HG03442 (cell line): ENCODE measurements around the gene DDX46.
A peak's percentile ranks its signal among the peaks of the same experiment; 100 is the strongest.
"Not testable (repeated sequence)": the region's sequence is repeated elsewhere in the genome, so short reads cannot be mapped to it uniquely, and the experiment has no call there.

Experiments
- ATAC-seq: cut with Tn5 transposase; IDR thresholded peaks from one replicate; pipeline ENCODE4 v1.9.1; 2021; ENCODE audit warnings: mild to moderate bottlenecking, moderate library complexity; ENCODE audit not compliant: unreplicated experiment

Gene DDX46

DNA sequence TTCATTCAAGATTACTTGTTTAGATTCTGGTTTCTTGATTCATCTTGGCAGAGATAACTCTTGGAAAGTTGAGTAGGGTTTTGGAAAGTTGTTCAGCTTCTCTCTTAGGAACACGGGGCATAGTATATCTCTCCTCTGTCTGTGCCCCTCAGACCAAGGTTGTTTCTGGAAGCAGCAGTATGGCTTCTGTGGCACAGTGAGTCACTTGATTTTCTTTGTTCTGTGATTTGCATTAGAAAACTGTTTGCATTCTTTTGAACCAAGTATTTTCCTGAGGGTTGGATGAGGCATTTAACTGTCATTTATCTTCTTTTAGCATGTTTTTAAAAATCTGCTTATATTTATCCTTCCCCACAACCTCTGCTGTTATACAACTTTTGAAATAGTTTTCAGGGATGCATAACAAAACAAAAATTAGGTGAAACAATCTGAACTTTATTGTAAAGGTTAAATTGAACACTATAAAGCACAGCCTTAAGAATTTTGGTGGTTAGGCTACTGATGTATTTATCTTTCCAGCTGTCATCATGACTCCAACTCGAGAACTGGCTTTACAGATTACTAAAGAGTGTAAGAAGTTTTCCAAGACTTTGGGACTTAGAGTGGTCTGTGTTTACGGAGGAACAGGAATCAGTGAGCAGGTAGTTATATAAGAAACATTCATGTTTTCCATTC is 26.5 kb downstream of the DDX46 start:
- no peak for ATAC-seq

DNA sequence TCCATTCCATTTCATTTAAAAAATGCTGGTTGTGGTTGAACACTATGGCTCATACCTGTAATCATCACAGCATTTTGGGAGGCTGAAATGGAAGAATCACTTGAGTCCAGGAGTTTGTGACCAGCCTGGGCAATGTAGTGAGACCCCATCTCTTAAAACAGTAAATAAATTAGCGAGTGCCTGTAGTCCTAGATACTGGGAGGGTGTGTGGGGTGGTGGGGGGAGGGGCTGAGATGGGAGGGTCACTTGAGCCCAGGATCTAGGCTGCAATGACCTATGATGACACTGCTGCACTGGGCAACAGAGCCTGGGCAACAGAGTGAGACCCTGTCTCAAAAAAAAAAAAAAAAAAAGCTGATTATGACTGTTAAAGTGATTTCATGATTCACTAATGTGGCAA is 29.1 kb downstream of the DDX46 start:
- ATAC-seq = no peak

DNA sequence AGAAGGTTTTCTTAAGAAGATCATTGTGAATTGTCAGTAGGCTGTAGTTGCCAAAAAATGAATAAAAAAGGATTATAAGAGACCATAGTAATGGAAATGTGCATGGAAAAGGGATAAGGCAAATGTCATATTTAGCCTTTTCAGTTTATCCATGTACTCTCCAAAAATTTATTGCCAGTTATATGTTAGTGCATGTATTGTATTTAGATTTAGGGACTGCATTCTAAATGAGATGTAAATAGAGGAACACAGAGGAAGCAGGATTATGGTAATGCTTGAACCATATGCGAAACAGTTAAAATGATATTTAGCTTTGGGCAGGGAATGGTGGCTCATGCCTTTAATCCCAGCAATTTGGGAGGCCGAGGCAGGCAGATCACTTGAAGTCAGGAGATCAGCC is 33.0 kb downstream of the DDX46 start:
- ATAC-seq = no peak

DNA sequence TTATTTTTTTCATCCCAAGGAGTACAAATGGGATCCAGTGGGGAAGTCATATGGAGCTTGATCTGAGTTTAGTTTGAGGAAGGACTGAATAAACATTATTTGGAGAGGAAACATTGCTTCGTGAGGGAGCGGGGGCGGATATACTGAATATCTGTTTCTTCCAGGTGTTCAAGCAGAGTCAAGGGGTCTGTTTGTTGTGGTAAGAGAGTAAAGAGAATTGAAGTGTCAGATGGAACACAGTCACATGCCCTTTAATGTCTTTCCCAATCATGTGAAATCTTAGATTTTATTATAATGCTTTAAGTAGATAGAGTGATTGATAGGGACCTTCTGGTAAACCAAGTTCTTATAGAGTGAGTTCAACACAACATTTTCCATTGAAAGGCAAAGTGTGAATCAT is 33.7 kb downstream of the DDX46 start:
- ATAC-seq = no peak

DNA sequence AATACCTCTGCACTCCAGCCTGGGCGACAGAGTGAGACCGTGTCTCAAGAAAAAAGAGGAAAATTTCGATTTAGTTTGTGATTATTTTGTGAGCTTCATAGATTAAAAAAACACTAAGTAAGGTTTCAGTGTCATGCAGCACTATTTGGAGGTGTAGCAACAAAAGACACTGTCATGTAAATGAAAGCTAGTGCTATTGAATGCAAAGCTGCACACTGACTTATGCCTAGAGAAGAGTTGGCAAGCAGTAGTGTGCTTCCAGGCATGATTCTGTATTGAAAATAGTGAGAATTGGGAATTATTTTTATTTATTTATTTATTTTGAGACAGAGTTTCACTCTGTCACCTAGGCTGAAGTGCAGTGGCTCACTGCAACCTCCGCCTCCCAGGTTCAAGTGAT is 34.5 kb downstream of the DDX46 start:
- ATAC-seq = no peak

DNA sequence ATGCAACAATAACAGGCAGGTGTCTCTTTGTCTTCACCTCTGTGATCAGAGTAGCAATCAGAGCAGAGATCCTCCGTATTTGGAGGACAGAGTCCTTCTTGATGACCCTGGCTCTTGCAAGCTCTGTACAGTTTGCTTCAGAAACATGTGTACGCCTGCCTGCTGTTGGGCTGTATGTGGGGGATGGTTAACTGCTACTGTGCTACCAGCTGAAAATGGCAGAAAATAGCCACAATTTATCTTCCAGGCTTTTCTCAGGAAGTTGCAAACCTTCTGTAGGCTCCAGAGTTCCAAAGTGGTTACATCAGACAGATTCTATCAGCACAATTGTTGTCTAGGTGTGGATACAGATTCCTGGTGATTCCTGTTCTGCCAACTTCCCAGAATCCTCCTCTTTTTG is 35.5 kb downstream of the DDX46 start:
- no peak for ATAC-seq

DNA sequence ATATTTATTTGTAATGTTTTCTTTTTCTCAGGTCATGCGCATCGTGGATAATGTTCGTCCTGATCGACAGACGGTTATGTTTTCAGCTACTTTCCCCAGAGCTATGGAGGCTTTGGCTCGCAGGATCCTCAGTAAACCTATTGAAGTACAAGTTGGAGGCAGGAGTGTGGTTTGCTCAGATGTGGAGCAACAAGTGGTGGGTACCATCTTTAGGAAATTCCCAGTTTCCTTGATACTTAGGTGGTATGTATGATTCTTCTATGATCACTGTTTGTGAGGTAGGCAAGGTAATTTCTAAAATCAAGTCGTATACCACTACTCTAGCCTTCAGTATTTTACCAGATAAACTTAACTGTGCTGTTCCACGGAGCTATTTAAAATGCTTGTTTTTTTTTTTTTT is 36.2 kb downstream of the DDX46 start:
- no peak for ATAC-seq

DNA sequence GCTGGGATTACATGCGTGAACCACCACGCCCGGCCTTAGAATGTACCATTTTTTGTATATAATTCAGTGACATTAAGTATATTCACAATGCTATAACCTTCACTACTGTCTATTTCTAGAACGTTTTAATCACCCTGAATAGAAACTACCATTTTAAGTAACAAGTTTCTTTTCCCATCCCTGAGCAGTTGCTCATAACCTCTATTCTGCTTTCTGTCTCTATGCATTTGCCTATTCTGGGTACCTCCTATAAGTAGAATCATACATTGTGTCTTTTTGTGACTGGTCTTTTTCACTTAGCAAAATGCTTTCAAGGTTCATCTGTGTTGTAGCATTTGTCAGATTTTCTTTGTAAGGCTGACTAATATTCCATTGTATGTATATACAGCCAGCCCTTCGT is 39.9 kb downstream of the DDX46 start:
- no peak for ATAC-seq

DNA sequence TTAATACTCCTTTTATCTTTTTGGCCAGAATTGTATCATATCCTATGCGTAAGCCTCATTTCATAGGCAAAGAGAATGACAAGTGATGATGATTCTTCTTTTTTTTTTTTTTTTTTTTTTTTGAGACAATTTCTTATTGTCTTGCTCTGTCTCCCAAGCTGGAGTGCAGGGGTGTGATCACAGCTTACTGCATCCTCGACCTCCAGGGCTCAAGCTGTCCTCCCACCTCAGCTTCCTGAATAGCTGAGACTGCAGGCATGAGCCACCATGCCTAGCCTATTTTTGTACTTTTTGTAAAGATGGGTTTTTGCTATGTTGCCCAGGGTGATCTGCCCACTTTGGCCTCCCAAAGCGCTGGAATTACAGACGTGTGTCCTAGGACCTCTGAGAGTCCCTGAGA is 45.2 kb downstream of the DDX46 start:
- no peak for ATAC-seq

DNA sequence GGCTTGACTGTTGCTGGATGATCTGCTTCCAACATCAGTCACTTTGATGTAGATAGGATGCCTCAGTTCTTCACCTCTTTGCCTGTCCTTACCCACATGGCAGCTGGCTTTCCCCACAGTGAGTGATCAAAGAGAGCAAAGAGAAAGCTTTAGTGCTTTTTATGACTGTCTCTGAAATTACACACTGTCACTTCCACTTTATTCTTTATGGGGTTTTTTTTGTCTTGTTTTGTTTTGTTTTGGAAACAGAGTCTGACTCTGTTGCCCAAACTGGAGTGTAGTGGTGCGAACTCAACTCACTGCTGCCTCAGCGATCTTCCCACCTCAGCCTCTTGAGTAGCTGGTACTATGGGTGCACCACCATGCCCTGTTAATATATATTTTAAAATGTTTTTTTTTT is 54.8 kb downstream of the DDX46 start:
- peak; percentile 46 for ATAC-seq

DNA sequence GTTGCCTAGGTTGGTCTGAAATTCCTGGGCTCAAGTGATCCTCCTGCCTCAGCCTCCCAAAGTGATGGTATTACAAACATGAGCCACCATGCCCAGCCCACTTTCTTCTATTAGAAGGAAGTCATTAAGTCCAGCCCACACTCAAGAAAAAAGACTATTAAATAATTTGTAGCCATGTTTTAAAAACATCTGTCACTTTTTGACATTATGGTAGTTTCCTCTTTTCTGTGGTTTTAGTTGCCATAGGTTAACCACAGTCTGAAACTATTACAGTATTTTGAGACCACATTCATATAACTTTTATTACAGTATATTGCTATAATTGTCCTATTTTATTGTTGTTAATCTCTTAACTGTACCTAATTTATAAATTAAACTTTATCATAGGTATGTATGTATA is 55.2 kb downstream of the DDX46 start:
- ATAC-seq = peak; percentile 25

DNA sequence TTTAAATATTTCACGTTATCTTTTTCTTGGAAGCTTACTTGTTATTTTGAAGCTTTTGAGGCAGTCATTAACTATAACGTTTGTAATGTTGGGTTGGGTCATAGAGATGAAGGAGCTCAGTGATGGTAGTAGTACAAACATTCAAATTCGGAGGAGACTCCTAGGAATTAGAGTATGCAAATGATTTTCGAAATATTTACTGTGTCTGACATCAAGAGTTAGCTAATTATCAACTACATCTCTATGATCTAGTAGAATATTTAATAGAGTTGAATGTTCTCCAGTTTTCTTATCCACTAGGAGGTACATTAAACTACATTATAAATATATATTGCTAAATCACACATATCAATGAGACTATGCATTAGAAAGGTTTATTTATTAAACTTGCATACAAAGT is 58.4 kb downstream of the DDX46 start:
- no peak for ATAC-seq

DNA sequence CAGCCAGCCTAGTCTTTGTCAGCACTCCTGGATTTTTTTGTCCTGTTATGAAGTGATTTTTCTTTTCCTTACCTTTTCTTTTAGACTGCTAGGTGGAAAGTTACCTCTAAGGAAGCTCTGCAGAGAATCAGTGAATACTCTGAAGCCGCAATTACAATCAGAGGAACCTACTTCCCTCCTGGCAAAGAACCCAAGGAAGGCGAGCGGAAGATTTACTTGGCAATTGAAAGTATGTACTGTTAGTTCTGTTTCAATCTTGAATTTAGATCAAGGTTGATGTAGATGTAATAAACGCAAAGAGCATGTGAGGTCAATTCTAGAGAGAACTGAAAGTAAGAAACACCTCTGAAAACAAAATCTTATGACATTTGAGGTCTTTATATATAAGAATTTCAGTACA is 60.2 kb downstream of the DDX46 start:
- no peak for ATAC-seq

DNA sequence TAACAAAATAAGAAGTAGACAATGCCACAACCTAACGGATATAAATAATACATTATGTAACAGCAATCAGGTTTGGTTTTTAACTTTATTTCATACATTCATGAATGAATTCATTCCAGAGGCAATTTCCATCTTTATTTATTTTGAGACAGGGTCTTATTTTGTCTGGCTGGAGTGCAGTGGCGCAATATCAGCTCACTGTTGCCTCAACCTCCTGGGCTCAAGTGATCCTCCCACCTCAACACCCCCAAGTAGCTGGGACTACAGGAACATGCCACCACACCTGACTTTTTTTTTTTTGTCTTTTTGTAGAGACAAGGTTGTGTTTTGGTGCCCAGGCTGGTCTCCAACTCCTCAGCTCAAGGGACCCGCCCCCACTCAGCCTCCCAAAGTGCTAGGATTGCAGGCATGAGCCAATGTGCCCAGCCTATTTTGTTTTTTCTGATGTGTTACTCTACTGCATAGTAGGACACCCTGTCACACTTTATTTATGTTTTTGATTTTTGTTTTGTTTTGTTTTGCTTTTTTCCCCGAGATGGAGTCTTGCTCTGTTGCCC is 60.9 kb downstream of the DDX46 start:
- no peak for ATAC-seq

DNA sequence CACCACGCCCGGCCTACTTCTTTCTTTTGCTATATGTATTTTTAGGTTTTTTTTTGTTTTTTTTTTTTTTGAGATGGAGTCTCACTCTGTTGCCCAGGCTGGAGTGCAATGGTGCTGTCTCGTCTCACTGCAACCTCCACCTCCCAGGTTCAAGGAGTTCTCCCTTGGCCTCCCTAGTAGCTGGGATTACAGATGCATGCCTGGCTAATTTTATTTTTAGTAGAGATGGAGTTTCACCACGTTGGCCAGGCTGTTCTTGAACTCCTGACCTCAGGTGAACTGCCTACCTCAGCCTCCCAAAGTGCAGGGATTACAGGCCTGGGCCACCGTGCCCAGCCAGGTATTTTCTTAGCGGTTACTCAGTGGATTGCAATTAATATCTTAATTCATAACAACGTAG is 63.3 kb downstream of the DDX46 start:
- ATAC-seq = no peak

DNA sequence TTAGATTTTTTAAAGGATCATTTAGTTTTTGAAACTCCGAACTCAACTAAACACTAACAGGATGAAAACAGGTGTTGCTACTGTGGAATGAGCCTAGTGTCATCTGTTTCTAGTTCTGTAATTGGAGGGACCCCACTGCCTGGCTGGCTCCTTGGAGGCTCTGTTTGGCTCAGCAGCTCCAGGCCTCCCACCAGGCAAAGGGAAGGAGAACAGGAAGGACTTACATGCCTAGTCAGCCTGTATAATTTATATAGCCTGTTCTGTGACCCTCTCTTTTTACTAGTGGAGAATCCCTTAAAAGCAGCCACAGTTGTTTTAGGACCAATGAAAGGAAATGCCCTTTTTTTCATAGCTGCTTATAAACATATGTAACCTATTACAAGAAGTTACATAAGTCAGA is 66.1 kb downstream of the DDX46 start:
- ATAC-seq = no peak

DNA sequence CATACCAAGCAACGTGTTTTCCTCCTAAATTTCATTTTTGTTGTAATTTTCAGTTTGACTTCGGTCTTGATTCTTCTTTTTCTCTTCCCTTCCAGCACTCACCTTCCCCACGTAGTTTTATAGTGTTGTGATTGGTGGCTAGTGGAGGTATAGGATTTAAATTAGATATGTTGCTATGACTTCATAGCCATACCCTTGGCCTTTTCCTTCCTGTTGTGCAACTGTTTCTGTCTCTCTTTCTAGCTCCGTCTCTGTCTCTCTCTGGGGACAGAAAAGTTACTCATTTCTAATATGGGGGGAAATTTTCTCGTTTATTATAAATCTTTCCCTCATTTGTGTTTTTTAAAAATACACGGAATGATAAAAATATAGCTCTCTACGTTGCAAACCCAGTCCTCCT is 66.6 kb downstream of the DDX46 start:
- ATAC-seq = no peak

DNA sequence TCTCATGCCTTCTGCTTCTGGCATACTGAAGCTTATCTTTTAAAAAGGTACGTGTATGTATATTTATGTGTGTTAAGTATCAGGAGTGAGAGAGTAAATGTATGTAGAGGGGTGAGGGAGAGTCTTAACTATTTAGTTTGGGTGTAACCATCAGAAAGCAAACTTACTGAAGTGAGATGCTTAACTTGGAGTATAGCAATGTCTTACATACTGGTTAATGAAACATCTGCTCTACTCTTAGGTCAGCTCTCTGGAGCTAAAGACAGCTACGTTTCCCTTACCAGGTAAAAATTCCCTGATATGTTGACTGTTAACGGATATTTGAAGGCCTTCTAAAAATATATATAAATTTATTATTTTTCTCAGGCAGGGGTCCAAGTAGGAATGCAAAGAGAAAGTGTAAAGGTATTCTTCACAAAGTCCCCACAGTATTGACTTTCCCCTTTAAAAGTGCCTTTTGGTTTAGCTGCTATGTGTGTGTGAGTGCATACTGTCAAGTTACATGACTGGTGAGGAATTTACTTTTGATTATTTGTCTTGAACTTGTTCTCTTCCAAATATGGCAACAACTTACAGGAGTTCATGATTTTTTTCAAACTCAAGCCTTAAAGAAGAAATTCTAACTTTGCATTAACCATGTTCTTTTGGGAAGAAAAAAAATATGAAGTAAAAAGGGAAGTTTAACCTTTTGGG is 74.9 kb downstream of the DDX46 start:
- no peak for ATAC-seq

DNA sequence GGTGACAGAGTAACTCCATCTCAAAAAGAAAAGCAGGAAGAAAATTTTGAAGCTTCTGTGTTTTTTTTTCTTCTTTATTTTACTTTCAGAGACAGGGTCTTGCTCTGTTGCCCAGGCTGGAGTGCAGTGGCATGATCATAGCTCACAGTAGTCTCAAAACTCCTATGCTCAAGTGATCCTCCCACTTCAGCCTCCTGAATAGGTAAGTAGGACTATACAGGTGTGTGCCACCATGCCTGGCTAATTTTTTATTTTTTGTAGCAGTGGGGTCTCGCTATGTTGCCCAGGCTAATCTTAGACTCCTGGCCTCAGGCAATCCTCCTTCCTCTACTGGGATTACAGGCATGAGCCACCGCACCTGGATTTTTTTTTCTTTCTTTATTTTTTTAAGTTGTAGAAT is 77.0 kb downstream of the DDX46 start:
- ATAC-seq = no peak

DNA sequence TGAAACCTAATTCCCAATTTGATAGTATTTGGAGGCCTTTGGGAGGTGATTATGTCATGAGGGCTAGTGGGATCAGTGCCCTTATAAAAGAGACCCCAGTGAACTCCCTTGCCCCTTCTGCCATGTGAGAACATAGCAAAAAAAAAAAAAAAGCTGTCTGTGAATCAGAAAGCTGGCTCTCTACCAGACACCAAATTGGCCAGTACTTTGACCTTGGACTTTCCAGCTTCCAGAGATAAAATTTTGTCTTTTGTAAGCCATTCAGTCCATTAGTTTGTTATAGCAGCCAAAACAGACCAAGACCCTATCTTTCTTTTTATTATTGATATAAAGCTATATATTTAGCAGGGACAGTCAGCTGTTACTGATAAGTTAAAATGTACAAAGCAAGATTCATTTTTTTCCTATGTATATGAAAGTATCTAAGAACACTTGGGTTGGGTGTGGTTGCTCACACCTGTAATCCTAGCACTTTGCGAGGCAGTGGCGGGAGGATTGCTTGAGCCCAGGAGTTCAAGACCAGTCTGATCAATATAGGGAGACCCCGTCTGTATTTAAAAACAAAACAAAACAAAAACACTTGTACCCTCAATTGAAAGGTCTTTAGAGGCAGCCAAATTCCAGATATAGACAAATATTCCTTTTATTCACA is 79.1 kb downstream of the DDX46 start:
- no peak for ATAC-seq

DNA sequence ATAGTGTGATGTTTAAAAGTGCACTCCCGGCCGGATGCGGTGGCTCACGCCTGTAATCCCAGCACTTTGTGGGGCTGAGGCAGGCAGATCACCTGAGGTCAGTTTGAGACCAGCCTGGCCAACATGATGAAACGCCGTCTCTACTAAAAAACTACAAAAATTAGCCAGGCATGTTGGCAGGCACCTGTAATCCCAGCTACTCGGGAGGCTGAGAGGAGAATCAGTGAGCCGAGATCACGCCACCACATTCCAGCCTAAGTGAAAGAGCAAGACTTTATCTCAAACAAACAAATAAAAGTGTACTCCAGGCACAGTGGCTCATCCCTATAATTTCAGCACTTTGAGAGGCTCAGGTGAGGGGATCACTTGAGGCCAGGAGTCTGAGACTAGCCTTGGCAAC is 79.8 kb downstream of the DDX46 start:
- ATAC-seq = not testable (repeated sequence)

DNA sequence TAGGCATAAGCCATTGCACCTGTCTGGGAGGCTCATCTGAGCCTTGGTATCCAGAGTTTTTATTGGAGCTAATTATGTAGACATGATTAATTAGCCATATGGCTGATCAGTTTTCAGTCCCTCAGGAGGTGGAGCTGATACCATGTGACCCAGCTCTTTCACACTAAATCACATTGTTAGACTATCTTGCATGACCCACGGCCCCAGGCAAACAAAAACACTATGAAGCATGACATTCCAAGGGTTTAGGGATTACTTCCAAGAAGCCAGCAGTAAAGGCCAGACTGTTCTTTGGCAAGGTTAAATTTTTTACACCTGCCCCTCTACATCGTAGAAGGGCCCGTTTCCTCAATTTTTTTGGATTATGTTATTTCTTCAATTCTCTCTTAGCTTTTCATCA is 82.2 kb downstream of the DDX46 start:
- no peak for ATAC-seq
